ENCODE results near the gene NME2.

Gene NME2

DNA sequence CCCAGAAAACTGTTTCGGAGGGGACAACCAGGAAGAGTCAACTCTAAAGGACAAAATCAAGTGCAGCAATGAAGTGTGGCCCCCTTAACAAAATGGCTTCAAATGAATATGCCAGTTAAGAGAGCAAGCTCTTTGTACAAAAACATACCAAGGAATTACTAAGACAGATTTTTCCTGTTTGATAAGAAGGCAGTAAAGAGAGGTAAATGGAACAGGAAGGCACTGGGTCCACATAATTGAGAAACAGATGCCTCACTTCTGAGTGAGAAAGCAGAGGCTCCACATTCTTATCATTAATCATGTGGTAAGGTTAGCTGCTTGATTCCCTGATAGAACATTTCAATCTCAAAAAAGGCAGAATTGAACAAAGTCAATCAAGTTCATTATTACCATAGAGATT, 48.7 kb downstream of the NME2 start:
- no peak for DNase-seq

DNA sequence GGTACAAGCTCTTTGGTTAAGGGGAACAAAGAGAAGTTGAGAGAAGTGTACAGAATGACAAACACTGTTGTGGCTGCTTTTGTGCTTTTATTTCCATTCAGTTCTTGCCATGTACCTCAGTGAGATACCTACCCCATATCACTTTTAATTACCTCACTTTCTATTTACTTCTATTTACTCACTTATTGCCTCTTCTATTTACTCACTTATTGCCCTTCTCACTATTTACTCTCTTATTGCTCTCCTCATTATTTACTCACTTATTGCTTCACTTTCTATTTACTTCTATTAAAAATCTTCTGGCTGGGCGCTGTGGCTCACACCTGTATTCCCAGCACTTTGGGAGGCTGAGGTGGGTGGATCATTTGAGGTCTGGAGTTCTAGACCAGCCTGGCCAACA, 51.7 kb downstream of the NME2 start:
- no peak for DNase-seq

DNA sequence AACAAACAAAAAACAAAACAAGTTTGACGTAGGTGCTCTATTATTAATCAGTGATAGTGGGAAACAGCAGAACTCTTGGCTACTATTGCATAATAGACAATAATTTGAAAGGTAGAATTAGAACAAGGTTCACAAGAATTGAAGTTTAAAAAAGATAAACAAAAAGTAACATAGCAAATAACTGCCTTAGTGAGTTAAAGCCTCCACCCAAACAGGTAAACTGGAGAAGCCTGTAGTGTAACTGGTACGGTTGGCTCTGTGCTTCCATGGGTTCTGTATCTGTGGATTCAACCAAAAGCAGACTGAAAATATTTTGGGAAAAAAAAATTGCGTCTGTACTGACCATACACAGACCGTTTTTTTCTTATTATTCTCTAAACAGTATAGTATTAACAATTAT, 55.1 kb downstream of the NME2 start:
- no peak for DNase-seq

Data from activated CD4-positive, alpha-beta T cell treated with anti-CD3 and anti-CD28 coated beads for 4 hours (primary cell).